GM12878 (cell line): ENCODE measurements around the gene PPP1R12B. TPM values are rescaled to one million over a fixed set of nuclear protein-coding genes. Genes with fewer than 3 reads are reported as not detected.

Source experiments
- ATAC-seq: fragments of 200-7000 bp; cut with Tn5 transposase; 3 replicates; pipeline ENCODE4 v1.9.1; 2020; ENCODE audit warnings: mild to moderate bottlenecking, moderate library complexity
- BruUV-seq: library from RNA; stranded (reverse); fragments of 400-500 nt; replicated peaks from 2 replicates; lab custom pipeline; 2021; lab: Mats Ljungman, UMichigan
- CTCF ChIA-PET: fragments of 300-600 bp; sonication (Branson Sonifier 250); formaldehyde crosslinking; extraction: SDS; loops from one replicate; lab custom pipeline; 2021; ENCODE audit warnings: inconsistent platforms; lab: Yijun Ruan, JAX
- POLR2A ChIA-PET: fragments of 350-600 bp; formaldehyde crosslinking; extraction: SDS; loops from one replicate; lab custom pipeline; 2021; ENCODE audit warnings: inconsistent platforms; lab: Charles Lee
- RAD21 ChIA-PET: fragments of 300-600 bp; sonication (Branson Sonifier 250); formaldehyde crosslinking; loops from one replicate; lab custom pipeline; 2023; ENCODE audit warnings: antibody characterized with exemption; ENCODE audit not compliant: unreplicated experiment; lab: Charles Lee
- SMC1A ChIA-PET: fragments of 300-600 bp; sonication (Branson Sonifier 250); formaldehyde crosslinking; loops from one replicate; lab custom pipeline; 2023; ENCODE audit not compliant: unreplicated experiment, uncharacterized antibody; lab: Charles Lee
- DNase-seq: peaks from one replicate; pipeline ENCODE4 v3.0.0-alpha.2; 2011; ENCODE audit warnings: low read depth, low spot score
- FAIRE-seq: peaks from 3 replicates; lab custom pipeline; 2011; peaks lifted over from hg19 to GRCh38; lab: Jason Lieb, UNC
- H2AFZ ChIP-seq: 2 replicates; pipeline ENCODE4 v1.6.0; 2011; ENCODE audit warnings: low read depth, low read length, control low read depth; ENCODE audit not compliant: control insufficient read depth
- H3K27ac ChIP-seq: 2 replicates; pipeline ENCODE4 v1.5.1; 2011; ENCODE audit warnings: control low read depth; ENCODE audit not compliant: control insufficient read depth, insufficient read depth
- H3K27me3 ChIP-seq, 2 experiments: replicated peaks in 1 of 2; 2 replicates each; pipeline versions ENCODE4 v1.6.0 to v1.6.1; 2011; ENCODE audit warnings: low read length in 1 of 2; ENCODE audit not compliant: control insufficient read depth in 2 of 2, insufficient read depth in 2 of 2
- H3K36me3 ChIP-seq, 2 experiments: 2 replicates each; pipeline ENCODE4 v1.5.1; 2011; ENCODE audit warnings: low read length in 1 of 2; ENCODE audit not compliant: control insufficient read depth in 2 of 2, insufficient read depth in 2 of 2
- H3K4me1 ChIP-seq: 2 replicates; pipeline ENCODE4 v1.6.1; 2011; ENCODE audit warnings: mild to moderate bottlenecking, low read length, moderate library complexity, mixed read lengths; ENCODE audit not compliant: control insufficient read depth, insufficient read depth
- H3K4me2 ChIP-seq: 2 replicates; pipeline ENCODE4 v1.6.0; 2011; ENCODE audit warnings: control low read depth; ENCODE audit not compliant: control insufficient read depth, insufficient read depth
- H3K4me3 ChIP-seq: fragments of 200-600 bp; sonication (generic); 2 replicates; pipeline ENCODE4 v1.5.1; 2016
- H3K79me2 ChIP-seq: 2 replicates; pipeline ENCODE4 v1.6.0; 2011; ENCODE audit warnings: low read length; ENCODE audit not compliant: control insufficient read depth, insufficient read depth
- H3K9ac ChIP-seq: 2 replicates; pipeline ENCODE4 v1.8.0; 2011; ENCODE audit warnings: low read length, control low read depth, mixed read lengths; ENCODE audit not compliant: control insufficient read depth, insufficient read depth
- H3K9me3 ChIP-seq: replicated peaks from 3 replicates; pipeline ENCODE4 v1.5.1; 2011; ENCODE audit warnings: mild to moderate bottlenecking, low read length; ENCODE audit not compliant: control insufficient read depth, insufficient read depth
- H4K20me1 ChIP-seq: 2 replicates; pipeline ENCODE4 v1.6.0; 2011; ENCODE audit not compliant: control insufficient read depth, insufficient read depth
- ASH2L ChIP-seq: fragments of 300-600, 200-600 bp; sonication (generic); IDR thresholded peaks from 2 replicates; pipeline ENCODE4 v1.6.1; 2017; ENCODE audit warnings: low read depth, mild to moderate bottlenecking, borderline replicate concordance
- CEBPB ChIP-seq, 2 experiments: fragments of 150-350 bp in 1 of 2; IDR thresholded peaks; 2 replicates each; pipeline ENCODE4 v1.6.1; 2012 to 2014; ENCODE audit warnings: low read depth in 2 of 2, low read length in 2 of 2, borderline replicate concordance in 1 of 2, inconsistent platforms in 1 of 2
- CHD2 ChIP-seq: IDR thresholded peaks from 2 replicates; pipeline ENCODE4 v1.6.1; 2011; ENCODE audit warnings: low read depth, low read length, improper control_type of control experiment, borderline replicate concordance
- CREB1 ChIP-seq: IDR thresholded peaks from 2 replicates; pipeline ENCODE4 v1.6.1; 2012; ENCODE audit warnings: low read depth, mild to moderate bottlenecking, inconsistent platforms
- E2F8 ChIP-seq: fragments of 450-650 bp; IDR thresholded peaks from 2 replicates; pipeline ENCODE4 v1.6.1; 2018; ENCODE audit warnings: mild to moderate bottlenecking, low read depth, moderate library complexity; ENCODE audit not compliant: partially characterized antibody
- JUNB ChIP-seq: IDR thresholded peaks from 2 replicates; pipeline ENCODE4 v1.6.1; 2016; ENCODE audit warnings: antibody characterized with exemption, mild to moderate bottlenecking
- JUND ChIP-seq: IDR thresholded peaks from 2 replicates; pipeline ENCODE4 v1.6.1; 2012; ENCODE audit warnings: low read depth, mild to moderate bottlenecking, low read length, improper control_type of control experiment, moderate library complexity
- MXI1 ChIP-seq: fragments of 150-350 bp; IDR thresholded peaks from 2 replicates; pipeline ENCODE4 v1.6.1; 2011; ENCODE audit warnings: low read depth, mild to moderate bottlenecking, inconsistent platforms, low read length, improper control_type of control experiment
- NFIC ChIP-seq: IDR thresholded peaks from 2 replicates; pipeline ENCODE4 v1.6.1; 2012; ENCODE audit warnings: low read depth, mild to moderate bottlenecking, inconsistent platforms, low read length, moderate library complexity
- NRF1 ChIP-seq: conservative IDR thresholded peaks from 2 replicates; pipeline ENCODE4 v1.6.1; 2011; ENCODE audit warnings: mild to moderate bottlenecking, low read depth, low read length, improper control_type of control experiment
- SIX5 ChIP-seq: IDR thresholded peaks from 2 replicates; pipeline ENCODE4 v1.6.1; 2011; ENCODE audit warnings: mild to moderate bottlenecking, low read depth, low read length, moderate library complexity; ENCODE audit not compliant: severe bottlenecking
- STAT3 ChIP-seq: IDR thresholded peaks from 2 replicates; pipeline ENCODE4 v1.6.1; 2011; ENCODE audit warnings: low read depth, low read length, improper control_type of control experiment
- TBL1XR1 ChIP-seq: IDR thresholded peaks from 2 replicates; pipeline ENCODE4 v1.6.1; 2012; ENCODE audit warnings: low read depth, low read length, improper control_type of control experiment
- ZNF384 ChIP-seq: IDR thresholded peaks from 2 replicates; pipeline ENCODE4 v1.6.1; 2012; ENCODE audit warnings: low read depth, mild to moderate bottlenecking, low read length, improper control_type of control experiment, borderline replicate concordance
- ZSCAN29 ChIP-seq: fragments of 450-650 bp; IDR thresholded peaks from 2 replicates; pipeline ENCODE4 v1.6.1; 2017; ENCODE audit warnings: mild to moderate bottlenecking, moderate library complexity
- WGBS: methylation state at CpG from one replicate; pipeline ENCODE4 v1.1.6; 2016; ENCODE audit warnings: low lambda C conversion rate; ENCODE audit not compliant: insufficient replicate concordance, insufficient coverage; ENCODE audit errors: missing lambda C conversion rate; 5-methylcytosine and 5-hydroxymethylcytosine counted together
- in situ Hi-C: fragments of 300-500 bp; cut with MboI; formaldehyde crosslinking; loops from 9 replicates; pipeline ENCODE4 v1.14.3; 2018; ENCODE audit warnings: mixed read lengths
- intact Hi-C: fragments of 100-400 bp; cut with micrococcal nuclease; formaldehyde crosslinking; loops from one replicate; pipeline ENCODE4 v1.14.2; 2022; ENCODE audit not compliant: unreplicated experiment
- polyA plus RNA-seq, 11 experiments: library from polyadenylated mRNA; depleted of rRNA in 4 of 11; unstranded in 6 of 11; stranded (reverse) in 5 of 11; fragments of >200 nt; fragmentation: Nextera tagmentation in 4 of 11; fragmentation: Illumina TruSeq in 1 of 11; extraction: Ambion mirVana in 4 of 11; extraction: Trizol in 1 of 11; gene quantifications; 1 replicate in 1 of 11; 2 replicates in 10 of 11; pipeline versions ENCODE4 v1.2.1 to v1.2.3, GENCODE V29; 2011 to 2016; ENCODE audit warnings: inconsistent platforms in 2 of 11, missing spikeins in 2 of 11, low read depth in 1 of 11
- total RNA-seq, 4 experiments: library from RNA; depleted of rRNA in 3 of 4; stranded (reverse); fragments of >200 nt in 3 of 4; fragmentation: Illumina TruSeq in 1 of 4; extraction: Trizol in 1 of 4; gene quantifications; 2 replicates each; pipeline versions ENCODE4 v1.2.1 to v1.2.3, GENCODE V29; 2013 to 2021

Gene PPP1R12B
- total and polyA plus RNA-seq, 10 of the 15 experiments (the other 5 are each of a cell fraction or from before 2014, with no cell fraction given) = 0.29 to 9.4 (median 4.7) TPM

DNA sequence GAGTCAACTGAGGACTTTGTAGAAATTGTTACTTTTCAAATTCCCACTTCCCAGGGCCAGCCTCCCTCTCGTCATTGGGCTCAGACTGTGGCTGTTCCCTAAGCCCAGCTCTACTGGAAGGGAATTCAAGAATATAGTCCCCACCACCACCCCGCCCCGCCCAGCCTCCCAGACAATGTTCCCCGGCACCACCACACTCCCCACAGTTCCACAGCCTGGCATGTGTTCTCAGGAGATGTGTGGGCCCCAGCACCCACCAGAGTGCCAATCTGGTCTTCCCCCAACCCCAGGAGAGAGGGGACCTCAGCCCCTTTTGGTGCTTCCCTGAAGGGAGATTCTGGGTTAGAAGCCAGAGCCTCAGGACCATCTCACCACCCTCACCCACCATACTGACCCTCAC, 241.6 kb downstream of the PPP1R12B start:
- TF ChIP-seq ASH2L = no peak
- H2AFZ ChIP-seq = no peak overlapping the region
- H3K79me2 ChIP-seq = no peaks in the 10 kb centered on the region
- intact Hi-C loops (no loop called here), in situ Hi-C loops (no loop called here)
- ChIA-PET RAD21 (interaction anchor here (0.7 kb wide), 1 partner anchor 12 kb away, joined by 3 read pairs; no protein-coding TSS in a partner anchor), POLR2A (no interaction called here), SMC1A (interaction anchor here (0.9 to 1.3 kb wide), 2 partner anchors 24 to 130 kb away, joined by 3 read pairs; no protein-coding TSS in a partner anchor), CTCF (interaction anchor here (1.1 to 2.0 kb wide), 3 partner anchors 16 to 130 kb away, joined by 3 to 9 read pairs (median 6); no protein-coding TSS in a partner anchor)
- no TSS peak for BruUV-seq
- no peak overlapping the region for H3K27ac ChIP-seq
- ATAC-seq = no peak
- no peak overlapping the region for H3K9ac ChIP-seq
- no peak for FAIRE-seq
- no peak for DNase-seq
- H3K4me3 ChIP-seq = no peak overlapping the region
- no peaks in the 10 kb centered on the region for H3K9me3 ChIP-seq
- 75% methylated on average over 4 of the region's 4 CpGs for WGBS
- H3K4me1 ChIP-seq = peaks cover 10% of the 10 kb centered on the region
- H3K36me3 ChIP-seq = no peaks in the 10 kb centered on the region
- H3K27me3 ChIP-seq = no peaks in the 10 kb centered on the region
- no peak overlapping the region for H3K4me2 ChIP-seq
- peaks cover 4% of the 10 kb centered on the region; the same call in 1 of the 2 replicates for H4K20me1 ChIP-seq

DNA sequence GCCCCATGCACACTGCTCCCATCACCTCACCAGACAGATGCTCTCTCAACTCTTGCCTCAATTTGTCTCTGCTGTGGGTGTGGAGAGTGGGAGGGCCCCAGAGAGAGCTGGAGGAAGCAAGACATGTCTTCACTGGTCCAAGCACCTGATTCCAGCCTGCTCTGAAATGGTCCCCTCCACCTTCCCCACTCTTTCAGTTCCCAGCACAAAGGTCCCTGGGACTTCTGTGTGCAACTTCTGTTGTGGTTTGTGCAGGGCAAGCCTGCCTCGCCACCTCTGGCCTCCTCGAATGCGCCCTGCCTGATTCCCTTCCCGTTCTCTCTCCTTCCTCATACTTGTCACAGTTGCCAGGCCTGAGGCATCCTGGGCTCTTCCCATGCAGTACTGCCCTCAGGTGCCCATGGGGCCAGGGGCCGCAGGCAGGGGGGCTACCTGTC, 242.5 kb downstream of the PPP1R12B start:
- in situ Hi-C loops = no loop called here
- no peak overlapping the region for H2AFZ ChIP-seq
- no peak overlapping the region for H3K27ac ChIP-seq
- POLR2A ChIA-PET = no interaction called here
- WGBS = 78% methylated on average over 5 of the region's 5 CpGs
- H3K4me3 ChIP-seq = no peak overlapping the region
- RAD21 ChIA-PET = no interaction called here
- peaks cover 9% of the 10 kb centered on the region for H3K4me1 ChIP-seq
- no peak overlapping the region for H3K4me2 ChIP-seq
- no peak for DNase-seq
- no peak for FAIRE-seq
- no peaks in the 10 kb centered on the region for H3K79me2 ChIP-seq
- H3K36me3 ChIP-seq = no peaks in the 10 kb centered on the region
- CTCF ChIA-PET = interaction anchor here (1.1 to 2.0 kb wide), 2 partner anchors 17 to 129 kb away, joined by 3 to 6 read pairs; no protein-coding TSS in a partner anchor
- no peaks in the 10 kb centered on the region for H3K27me3 ChIP-seq
- no peaks in the 10 kb centered on the region for H3K9me3 ChIP-seq
- BruUV-seq = no TSS peak
- SMC1A ChIA-PET = interaction anchor here (0.9 kb wide), 1 partner anchor 129 kb away, joined by 3 read pairs; no protein-coding TSS in a partner anchor
- H4K20me1 ChIP-seq = peaks cover 4% of the 10 kb centered on the region; the same call in 1 of the 2 replicates
- no peak for ATAC-seq
- intact Hi-C loops = no loop called here
- no peak overlapping the region for H3K9ac ChIP-seq
- TF ChIP-seq NRF1 = no peak
- no peak for TF ChIP-seq CHD2
- TF ChIP-seq CEBPB (IDR thresholded peaks at IDR 0.05; ENCODE audit: borderline replicate concordance in 1 of 2, low read depth in 2 of 2, low read length in 2 of 2) = no peak
- TF ChIP-seq CREB1 = no peak
- TF ChIP-seq TBL1XR1 = no peak
- no peak for TF ChIP-seq STAT3
- no peak for TF ChIP-seq JUNB
- TF ChIP-seq ZSCAN29 = no peak
- TF ChIP-seq ZNF384 = no peak
- no peak for TF ChIP-seq E2F8
- TF ChIP-seq NFIC = no peak
- no peak for TF ChIP-seq JUND
- no peak for TF ChIP-seq MXI1
- TF ChIP-seq SIX5 = no peak
